NT2/D1 (cell line): Measurements from ENCODE around the gene TMED10.
A peak's percentile ranks its signal among the peaks of the same experiment; 100 is the strongest.

Experiments used
- DNase-seq: peaks from one replicate; pipeline ENCODE4 v3.0.0-alpha.2; 2011; ENCODE audit warnings: low read depth, low spot score
- H3K27me3 ChIP-seq: 2 replicates; pipeline ENCODE4 v1.6.0; 2011; ENCODE audit warnings: mild to moderate bottlenecking; ENCODE audit not compliant: insufficient read length, insufficient read depth
- H3K36me3 ChIP-seq: 2 replicates; pipeline ENCODE4 v1.6.1; 2011; ENCODE audit warnings: mild to moderate bottlenecking, low read length, mixed read lengths; ENCODE audit not compliant: insufficient read depth, insufficient read length
- H3K4me1 ChIP-seq: 2 replicates; pipeline ENCODE4 v1.5.1; 2011; ENCODE audit not compliant: insufficient read depth, insufficient read length
- H3K4me3 ChIP-seq: 2 replicates; pipeline ENCODE4 v1.5.1; 2011; ENCODE audit warnings: low read depth; ENCODE audit not compliant: insufficient read length
- H3K9ac ChIP-seq: 2 replicates; pipeline ENCODE4 v1.6.0; 2011; ENCODE audit warnings: low read depth; ENCODE audit not compliant: insufficient read length
- H3K9me3 ChIP-seq: 2 replicates; pipeline ENCODE4 v1.5.1; 2011; ENCODE audit warnings: mild to moderate bottlenecking, low read length; ENCODE audit not compliant: insufficient read depth
- SUZ12 ChIP-seq: IDR thresholded peaks from 2 replicates; pipeline ENCODE4 v1.6.1; 2011; ENCODE audit not compliant: insufficient read length, insufficient read depth; ENCODE audit errors: extremely low read depth
- YY1 ChIP-seq: IDR thresholded peaks from 2 replicates; pipeline ENCODE4 v1.6.1; 2011; ENCODE audit not compliant: insufficient read length, insufficient read depth
- ZNF274 ChIP-seq: IDR thresholded peaks from 2 replicates; pipeline ENCODE4 v1.6.1; 2011; ENCODE audit warnings: mild to moderate bottlenecking, low read depth, low read length

TMED10 gene

DNA sequence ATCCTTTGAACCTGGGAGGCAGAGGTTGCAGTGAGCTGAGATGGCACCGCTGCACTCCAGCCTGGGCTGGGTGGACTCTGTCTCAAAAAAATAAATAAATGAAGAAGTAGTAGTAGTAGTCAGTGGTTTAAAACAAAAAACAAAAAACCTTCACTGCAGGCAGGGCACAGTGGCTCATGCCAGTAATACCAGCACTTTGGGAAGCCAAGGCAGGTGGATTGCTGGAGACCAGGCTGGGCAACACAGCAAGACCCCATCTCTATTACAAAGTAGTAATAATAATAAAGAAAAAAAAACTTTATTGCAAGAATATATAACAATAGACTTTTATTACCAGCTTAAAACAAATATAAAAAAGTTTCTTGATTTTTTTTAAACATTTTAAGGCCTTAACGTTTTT lies 35.8 kb downstream of the TMED10 start:
- Histone ChIP-seq H3K27me3 (no peaks in the 10 kb centered on the region), H3K9me3 (no peaks in the 10 kb centered on the region), H3K9ac (no peak overlapping the region), H3K36me3 (peaks cover 12% of the 10 kb centered on the region), H3K4me1 (no peaks in the 10 kb centered on the region), H3K4me3 (no peak overlapping the region)
- TF ChIP-seq SUZ12 (no peak), ZNF274 (no peak), YY1 (no peak)
- no peak for DNase-seq

DNA sequence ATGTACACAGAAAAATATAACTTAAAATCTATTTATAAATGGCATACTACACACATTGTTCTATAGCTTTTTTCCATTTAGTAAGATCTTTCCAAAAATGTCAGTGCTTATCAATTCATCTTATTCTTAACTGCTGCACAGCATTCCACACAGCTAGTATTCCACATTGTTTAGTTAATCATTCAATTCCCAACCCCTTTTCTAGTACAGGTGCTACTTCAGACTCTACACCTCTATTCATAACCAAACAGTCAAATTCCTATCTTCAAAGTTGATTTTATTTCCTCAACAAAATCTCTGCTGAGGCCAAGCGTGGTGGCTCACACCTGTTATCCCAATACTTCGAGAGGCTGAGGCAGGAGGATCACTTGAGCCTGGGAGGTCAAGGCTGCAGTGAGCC lies 37.2 kb downstream of the TMED10 start:
- Histone ChIP-seq H3K27me3 (no peaks in the 10 kb centered on the region), H3K4me3 (no peak overlapping the region), H3K9ac (no peak overlapping the region), H3K4me1 (no peaks in the 10 kb centered on the region), H3K9me3 (peaks cover under 1% of the 10 kb centered on the region; the same call in 1 of the 2 replicates), H3K36me3 (peaks cover 20% of the 10 kb centered on the region)
- TF ChIP-seq ZNF274 = no peak
- TF ChIP-seq YY1 = no peak
- no peak for TF ChIP-seq SUZ12
- DNase-seq = no peak

DNA sequence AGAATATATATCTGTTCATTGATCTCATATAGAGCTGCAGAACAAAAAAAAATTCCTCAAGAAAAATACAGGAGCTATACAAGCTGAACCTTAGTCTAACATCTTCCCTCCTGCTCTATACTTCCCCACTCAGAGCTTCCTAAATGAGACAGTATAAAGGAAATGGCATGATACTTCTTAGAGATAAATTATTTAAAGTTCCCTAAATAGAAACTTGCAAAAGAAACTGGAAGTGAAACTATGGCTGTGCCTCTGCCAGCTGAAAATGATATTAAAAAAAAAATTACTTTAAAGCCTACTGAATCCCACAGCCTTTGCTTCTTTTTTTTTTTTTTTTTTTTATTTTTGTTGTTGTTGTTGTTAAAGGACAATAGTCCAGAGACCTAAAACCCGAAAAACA lies 37.9 kb downstream of the TMED10 start:
- Histone ChIP-seq H3K36me3 (peaks cover 24% of the 10 kb centered on the region), H3K9ac (no peak overlapping the region), H3K27me3 (no peaks in the 10 kb centered on the region), H3K4me3 (no peak overlapping the region), H3K4me1 (no peaks in the 10 kb centered on the region), H3K9me3 (peaks cover 7% of the 10 kb centered on the region)
- DNase-seq = no peak
- TF ChIP-seq SUZ12 = no peak
- no peak for TF ChIP-seq ZNF274
- TF ChIP-seq YY1 = no peak

DNA sequence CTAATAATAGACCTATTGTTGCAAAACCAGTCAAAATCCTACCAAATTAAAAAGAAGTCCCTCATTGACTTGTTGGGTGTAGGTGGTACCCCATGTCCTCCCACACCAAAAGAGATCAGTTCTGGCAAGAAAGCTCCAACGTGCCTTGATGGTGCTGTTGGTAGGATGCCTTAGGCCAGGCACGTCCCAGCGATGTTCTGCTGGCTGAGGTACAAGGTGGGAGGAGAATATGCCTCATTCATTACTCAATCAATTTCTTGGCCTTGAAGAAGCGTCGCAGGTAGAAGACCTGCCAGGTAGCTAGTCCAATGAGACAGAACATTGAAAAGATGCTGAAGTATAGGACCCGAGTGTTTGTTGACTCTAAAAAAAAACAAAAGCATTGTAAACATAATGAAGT lies 41.8 kb downstream of the TMED10 start:
- H3K27me3 ChIP-seq = no peaks in the 10 kb centered on the region
- H3K4me1 ChIP-seq = no peaks in the 10 kb centered on the region

DNA sequence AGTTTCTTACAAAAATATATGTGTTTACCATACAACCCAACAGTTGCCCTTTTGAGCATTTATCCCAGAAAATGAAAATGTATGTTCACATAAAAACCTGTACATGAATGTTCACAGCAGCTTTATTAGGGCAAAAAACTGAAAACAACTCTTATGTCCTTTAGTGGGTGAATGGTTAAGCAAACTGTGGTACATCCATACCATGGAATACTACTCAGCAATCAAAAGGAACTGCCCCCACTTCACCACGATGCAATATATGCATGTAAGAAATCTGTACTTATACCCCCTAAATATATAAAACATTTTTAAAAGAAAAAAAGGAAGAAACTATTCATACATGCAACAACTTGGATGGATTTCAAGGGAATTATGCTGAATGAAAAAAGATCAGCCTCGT lies 42.8 kb downstream of the TMED10 start:
- Histone ChIP-seq H3K9me3 (peaks cover 10% of the 10 kb centered on the region), H3K4me3 (no peak overlapping the region), H3K27me3 (no peaks in the 10 kb centered on the region), H3K4me1 (no peaks in the 10 kb centered on the region), H3K9ac (no peak overlapping the region), H3K36me3 (peaks cover 24% of the 10 kb centered on the region)
- no peak for TF ChIP-seq SUZ12
- no peak for TF ChIP-seq YY1
- no peak for TF ChIP-seq ZNF274
- DNase-seq = no peak

More for the DNA sequence above, 41.8 kb downstream of the TMED10 start:
- TF ChIP-seq YY1 (no peak), ZNF274 (no peak), SUZ12 (no peak)
- Histone ChIP-seq H3K36me3 (peaks cover 24% of the 10 kb centered on the region), H3K9ac (no peak overlapping the region), H3K4me3 (no peak overlapping the region), H3K9me3 (peaks cover 10% of the 10 kb centered on the region)
- DNase-seq = no peak

DNA sequence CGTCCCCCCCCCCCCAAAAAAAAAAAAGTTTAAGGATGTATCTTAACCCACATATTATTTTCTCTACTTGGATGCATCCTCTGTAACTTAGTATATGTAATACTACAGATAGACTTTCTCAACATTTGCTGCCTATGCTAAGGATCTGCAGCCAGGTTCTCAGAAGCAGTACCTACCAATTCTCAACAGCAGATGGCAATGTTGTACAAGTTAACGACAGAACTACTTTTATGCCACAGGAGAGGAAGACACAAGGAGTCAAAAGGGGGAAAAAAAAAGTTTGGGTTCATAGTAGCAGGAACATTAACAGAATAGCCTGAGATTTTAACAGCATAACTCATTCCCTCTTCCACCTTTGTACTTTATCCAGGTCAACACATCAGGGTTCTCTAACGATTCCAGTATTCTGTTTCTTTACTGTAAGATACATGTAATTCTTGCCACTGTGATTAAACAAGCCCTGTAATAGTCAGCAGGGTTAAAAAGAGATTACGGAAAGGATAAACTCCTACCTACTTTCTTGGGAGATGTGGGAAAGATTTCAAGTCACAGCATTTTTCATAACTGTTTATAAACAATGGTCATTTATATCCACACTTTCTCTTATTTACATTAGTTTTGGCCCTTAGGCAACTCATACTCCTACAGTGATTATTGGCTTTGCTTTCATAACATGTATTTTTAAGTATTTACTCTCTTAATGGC lies 43.9 kb downstream of the TMED10 start:
- Histone ChIP-seq H3K9ac (no peak overlapping the region), H3K9me3 (peaks cover 10% of the 10 kb centered on the region), H3K36me3 (peaks cover 18% of the 10 kb centered on the region), H3K4me1 (no peaks in the 10 kb centered on the region), H3K27me3 (no peaks in the 10 kb centered on the region), H3K4me3 (no peak overlapping the region)
- peak; percentile 50 for DNase-seq
- no peak for TF ChIP-seq ZNF274
- TF ChIP-seq YY1 = no peak

DNA sequence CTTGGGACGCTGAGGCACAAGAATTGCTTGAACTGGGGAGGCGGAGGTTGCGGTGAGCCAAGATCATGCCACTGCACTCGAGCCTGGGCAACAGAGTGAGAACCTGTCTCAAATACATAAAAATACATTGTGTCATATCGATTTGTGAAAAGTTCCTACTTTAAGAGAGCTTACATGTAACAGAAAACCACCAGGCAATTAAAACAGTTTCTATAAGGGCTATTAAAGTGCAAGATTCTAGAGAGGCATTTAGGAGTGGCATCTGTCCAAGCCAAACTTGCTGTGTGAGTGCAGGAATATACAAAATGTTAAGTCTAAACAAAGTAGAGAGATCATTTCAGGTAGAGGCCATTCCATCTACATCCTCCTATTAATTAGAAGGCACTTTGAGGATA lies 47.8 kb downstream of the TMED10 start:
- no peak for DNase-seq
- Histone ChIP-seq H3K9ac (no peak overlapping the region), H3K27me3 (no peaks in the 10 kb centered on the region), H3K4me1 (no peaks in the 10 kb centered on the region), H3K36me3 (no peaks in the 10 kb centered on the region), H3K9me3 (peaks cover 3% of the 10 kb centered on the region; the same call in 1 of the 2 replicates), H3K4me3 (no peak overlapping the region)
- TF ChIP-seq ZNF274 = no peak
- TF ChIP-seq YY1 = no peak
- no peak for TF ChIP-seq SUZ12
